SK-N-SH (cell line): Measurements from ENCODE around the gene NAP1L5.

ENCODE experiments used
- TAF1 ChIP-seq: IDR thresholded peaks from 2 replicates; pipeline ENCODE4 v1.6.1; 2012; ENCODE audit warnings: low read depth, mild to moderate bottlenecking, low read length, moderate library complexity, borderline replicate concordance
- TF ChIP-seq, protein P1 (sequence below): fragments of 200-600 bp; sonication (generic); IDR thresholded peaks from 2 replicates; pipeline ENCODE4 v1.6.1; 2017; ENCODE audit warnings: antibody characterized with exemption, mild to moderate bottlenecking, moderate library complexity
- TF ChIP-seq, protein P2 (sequence below): IDR thresholded peaks from 2 replicates; pipeline ENCODE4 v1.4.0; 2012; ENCODE audit warnings: low read depth
- TF ChIP-seq, protein P3 (sequence below): IDR thresholded peaks from 2 replicates; pipeline ENCODE4 v1.4.0; 2012; ENCODE audit warnings: low read depth, borderline replicate concordance

DNA sequence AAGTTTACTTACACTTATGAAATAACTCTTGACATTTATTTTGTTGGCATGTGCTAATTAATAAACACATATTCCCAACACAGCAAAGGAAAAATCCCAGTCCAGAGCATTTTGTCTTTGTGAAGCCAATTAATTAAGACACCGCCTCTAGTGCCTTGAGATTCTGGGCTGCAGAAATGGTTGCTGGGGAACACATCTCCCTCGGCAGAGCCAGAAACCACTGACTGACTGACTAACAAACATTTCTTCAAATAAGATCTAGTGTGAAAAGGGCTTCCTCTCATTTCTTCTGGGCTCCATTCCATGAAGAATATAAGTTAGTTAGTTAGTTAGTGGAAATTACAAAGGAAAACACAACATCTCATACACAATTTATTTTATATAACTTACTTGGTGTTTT, 28.4 kb upstream of the NAP1L5 start:
- no peak for TF ChIP-seq TAF1
- TF ChIP-seq, protein P1, sequence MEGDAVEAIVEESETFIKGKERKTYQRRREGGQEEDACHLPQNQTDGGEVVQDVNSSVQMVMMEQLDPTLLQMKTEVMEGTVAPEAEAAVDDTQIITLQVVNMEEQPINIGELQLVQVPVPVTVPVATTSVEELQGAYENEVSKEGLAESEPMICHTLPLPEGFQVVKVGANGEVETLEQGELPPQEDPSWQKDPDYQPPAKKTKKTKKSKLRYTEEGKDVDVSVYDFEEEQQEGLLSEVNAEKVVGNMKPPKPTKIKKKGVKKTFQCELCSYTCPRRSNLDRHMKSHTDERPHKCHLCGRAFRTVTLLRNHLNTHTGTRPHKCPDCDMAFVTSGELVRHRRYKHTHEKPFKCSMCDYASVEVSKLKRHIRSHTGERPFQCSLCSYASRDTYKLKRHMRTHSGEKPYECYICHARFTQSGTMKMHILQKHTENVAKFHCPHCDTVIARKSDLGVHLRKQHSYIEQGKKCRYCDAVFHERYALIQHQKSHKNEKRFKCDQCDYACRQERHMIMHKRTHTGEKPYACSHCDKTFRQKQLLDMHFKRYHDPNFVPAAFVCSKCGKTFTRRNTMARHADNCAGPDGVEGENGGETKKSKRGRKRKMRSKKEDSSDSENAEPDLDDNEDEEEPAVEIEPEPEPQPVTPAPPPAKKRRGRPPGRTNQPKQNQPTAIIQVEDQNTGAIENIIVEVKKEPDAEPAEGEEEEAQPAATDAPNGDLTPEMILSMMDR, result no peak
- TF ChIP-seq, protein P2, sequence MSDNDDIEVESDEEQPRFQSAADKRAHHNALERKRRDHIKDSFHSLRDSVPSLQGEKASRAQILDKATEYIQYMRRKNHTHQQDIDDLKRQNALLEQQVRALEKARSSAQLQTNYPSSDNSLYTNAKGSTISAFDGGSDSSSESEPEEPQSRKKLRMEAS, result no peak
- TF ChIP-seq, protein P3, sequence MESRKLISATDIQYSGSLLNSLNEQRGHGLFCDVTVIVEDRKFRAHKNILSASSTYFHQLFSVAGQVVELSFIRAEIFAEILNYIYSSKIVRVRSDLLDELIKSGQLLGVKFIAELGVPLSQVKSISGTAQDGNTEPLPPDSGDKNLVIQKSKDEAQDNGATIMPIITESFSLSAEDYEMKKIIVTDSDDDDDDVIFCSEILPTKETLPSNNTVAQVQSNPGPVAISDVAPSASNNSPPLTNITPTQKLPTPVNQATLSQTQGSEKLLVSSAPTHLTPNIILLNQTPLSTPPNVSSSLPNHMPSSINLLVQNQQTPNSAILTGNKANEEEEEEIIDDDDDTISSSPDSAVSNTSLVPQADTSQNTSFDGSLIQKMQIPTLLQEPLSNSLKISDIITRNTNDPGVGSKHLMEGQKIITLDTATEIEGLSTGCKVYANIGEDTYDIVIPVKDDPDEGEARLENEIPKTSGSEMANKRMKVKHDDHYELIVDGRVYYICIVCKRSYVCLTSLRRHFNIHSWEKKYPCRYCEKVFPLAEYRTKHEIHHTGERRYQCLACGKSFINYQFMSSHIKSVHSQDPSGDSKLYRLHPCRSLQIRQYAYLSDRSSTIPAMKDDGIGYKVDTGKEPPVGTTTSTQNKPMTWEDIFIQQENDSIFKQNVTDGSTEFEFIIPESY, result no peak
